HG02840 (cell line): Measurements from ENCODE around the gene TREH.
"Not testable (repeated sequence)": the region's sequence is repeated elsewhere in the genome, so short reads cannot be mapped to it uniquely, and the experiment has no call there.

Experiments used
- ATAC-seq: cut with Tn5 transposase; IDR thresholded peaks from one replicate; pipeline ENCODE4 v1.9.1; 2021; ENCODE audit warnings: mild to moderate bottlenecking, moderate library complexity, moderate number of reproducible peaks; ENCODE audit not compliant: unreplicated experiment, low FRiP score

TREH gene

GRCh38 chr11:118679483-118679882 lies at the start of gene TREH:
TSS of gene TREH (minus strand) at chr11:118679650. CDS start at chr11:118679627, 23 bp downstream.
- ATAC-seq: no peak

- not testable (repeated sequence) for ATAC-seq
Observed at GRCh38 chr11:118728112-118728511, 48.7 kb upstream of the TREH start.

- ATAC-seq: not testable (repeated sequence)
Observed at GRCh38 chr11:118727721-118728066, 48.2 kb upstream of the TREH start.

- ATAC-seq: not testable (repeated sequence)
Observed at GRCh38 chr11:118727001-118727720, 47.7 kb upstream of the TREH start.

- ATAC-seq: not testable (repeated sequence)
Observed at GRCh38 chr11:118721478-118722015, 42.1 kb upstream of the TREH start.

- ATAC-seq: not testable (repeated sequence)
Observed at GRCh38 chr11:118720740-118721139, 41.3 kb upstream of the TREH start.

- ATAC-seq: not testable (repeated sequence)
Observed at GRCh38 chr11:118720078-118720477, 40.6 kb upstream of the TREH start.

GRCh38 chr11:118718562-118718961 lies 39.1 kb upstream of the TREH start:
- ATAC-seq: not testable (repeated sequence)

- not testable (repeated sequence) for ATAC-seq
Observed at GRCh38 chr11:118717733-118718132, 38.3 kb upstream of the TREH start.

GRCh38 chr11:118717221-118717620 lies 37.8 kb upstream of the TREH start:
- not testable (repeated sequence) for ATAC-seq

GRCh38 chr11:118715837-118716260 lies 36.4 kb upstream of the TREH start:
- no peak for ATAC-seq

GRCh38 chr11:118715245-118715831 lies 35.9 kb upstream of the TREH start:
- no peak for ATAC-seq

GRCh38 chr11:118714816-118715215 lies 35.4 kb upstream of the TREH start:
- no peak for ATAC-seq

- ATAC-seq: not testable (repeated sequence)
Observed at GRCh38 chr11:118714416-118714815, 35.0 kb upstream of the TREH start.

- no peak for ATAC-seq
Observed at GRCh38 chr11:118708296-118708695, 28.8 kb upstream of the TREH start.

GRCh38 chr11:118706546-118706825 lies 27.0 kb upstream of the TREH start:
- no peak for ATAC-seq

- ATAC-seq: no peak
Observed at GRCh38 chr11:118705791-118706545, 26.5 kb upstream of the TREH start.

GRCh38 chr11:118705111-118705741 lies 25.8 kb upstream of the TREH start:
- no peak for ATAC-seq

- no peak for ATAC-seq
Observed at GRCh38 chr11:118703563-118704106, 24.2 kb upstream of the TREH start.

GRCh38 chr11:118699506-118700220 lies 20.2 kb upstream of the TREH start:
- ATAC-seq: no peak
